Smooth muscle cell (in vitro differentiated cells): ENCODE measurements around the gene PAQR5. TPM values are rescaled to one million over a fixed set of nuclear protein-coding genes. Genes with fewer than 3 reads are reported as not detected.
A peak's percentile ranks its signal among the peaks of the same experiment; 100 is the strongest.

ENCODE experiments used
- DNase-seq: peaks from one replicate; lab custom pipeline; 2025; ENCODE audit not compliant: unreplicated experiment; lab: John Stamatoyannopoulos, UW
- H2AFZ ChIP-seq: fragments of 200-600 bp; sonication (generic); 2 replicates; pipeline ENCODE4 v1.6.0; 2016; ENCODE audit warnings: antibody characterized with exemption, low read depth, mild to moderate bottlenecking
- H3F3A ChIP-seq: fragments of 200-600 bp; sonication (generic); 2 replicates; pipeline ENCODE4 v1.6.0; 2017; ENCODE audit warnings: antibody characterized with exemption, low read depth
- H3K27ac ChIP-seq: fragments of 200-600 bp; sonication (generic); 2 replicates; pipeline ENCODE4 v1.5.1; 2016; ENCODE audit warnings: low read depth, mild to moderate bottlenecking
- H3K27me3 ChIP-seq: fragments of 200-600 bp; sonication (generic); 2 replicates; pipeline ENCODE4 v1.6.1; 2016; ENCODE audit warnings: low read depth, mild to moderate bottlenecking
- H3K36me3 ChIP-seq: fragments of 200-600 bp; sonication (generic); 2 replicates; pipeline ENCODE4 v1.5.1; 2016; ENCODE audit warnings: low read depth
- H3K4me1 ChIP-seq: fragments of 200-600 bp; sonication (generic); 2 replicates; pipeline ENCODE4 v1.5.1; 2016; ENCODE audit warnings: low read depth
- H3K4me2 ChIP-seq: fragments of 200-600 bp; sonication (generic); 2 replicates; pipeline ENCODE4 v1.6.0; 2016; ENCODE audit warnings: mild to moderate bottlenecking
- H3K4me3 ChIP-seq: fragments of 200-600 bp; sonication (generic); 2 replicates; pipeline ENCODE4 v1.5.1; 2016; ENCODE audit warnings: mild to moderate bottlenecking
- H3K79me2 ChIP-seq: fragments of 200-600 bp; sonication (generic); 2 replicates; pipeline ENCODE4 v1.6.0; 2016; ENCODE audit warnings: low read depth, mild to moderate bottlenecking
- H3K9ac ChIP-seq: fragments of 200-600 bp; sonication (generic); 2 replicates; pipeline ENCODE4 v1.6.0; 2016; ENCODE audit warnings: low read depth
- H3K9me3 ChIP-seq: fragments of 200-600 bp; sonication (generic); replicated peaks from 2 replicates; pipeline ENCODE4 v1.5.1; 2016; ENCODE audit warnings: low read depth
- H4K20me1 ChIP-seq: fragments of 200-600 bp; sonication (generic); 2 replicates; pipeline ENCODE4 v1.6.0; 2016; ENCODE audit warnings: low read depth
- WGBS: methylation state at CpG from one replicate; pipeline ENCODE4 v1.1.7; 2016; ENCODE audit warnings: low lambda C conversion rate; 5-methylcytosine and 5-hydroxymethylcytosine counted together
- polyA plus RNA-seq: library from polyadenylated mRNA; unstranded; fragments of >200 nt; fragmentation: Nextera tagmentation; extraction: Ambion mirVana; gene quantifications from 2 replicates; pipeline ENCODE4 v1.2.1, GENCODE V29; 2016
- total RNA-seq: library from RNA; depleted of rRNA; stranded (reverse); fragments of >200 nt; gene quantifications from 2 replicates; pipeline ENCODE4 v1.2.3, GENCODE V29; 2014
- TF ChIP-seq, protein P1 (sequence below): fragments of 200-600 bp; sonication (generic); IDR thresholded peaks from 2 replicates; pipeline ENCODE4 v1.5.1; 2017; ENCODE audit warnings: borderline replicate concordance, mild to moderate bottlenecking, antibody characterized with exemption; ENCODE audit not compliant: insufficient read depth, poor library complexity, severe bottlenecking

Gene PAQR5, protein sequence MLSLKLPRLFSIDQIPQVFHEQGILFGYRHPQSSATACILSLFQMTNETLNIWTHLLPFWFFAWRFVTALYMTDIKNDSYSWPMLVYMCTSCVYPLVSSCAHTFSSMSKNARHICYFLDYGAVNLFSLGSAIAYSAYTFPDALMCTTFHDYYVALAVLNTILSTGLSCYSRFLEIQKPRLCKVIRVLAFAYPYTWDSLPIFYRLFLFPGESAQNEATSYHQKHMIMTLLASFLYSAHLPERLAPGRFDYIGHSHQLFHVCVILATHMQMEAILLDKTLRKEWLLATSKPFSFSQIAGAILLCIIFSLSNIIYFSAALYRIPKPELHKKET
- total RNA-seq (1.6 and 2.6 TPM in 2 replicates), polyA plus RNA-seq (1.2 and 1.5 TPM in 2 replicates)

GRCh38 chr15:69298697-69299441 is at the start of gene PAQR5:
Gene PAQR5, plus strand, starts transcription at chr15:69298912. Its CDS starts 61,169 bp downstream, at chr15:69360081.
- H3F3A ChIP-seq = no peaks in the 10 kb centered on the region
- H3K79me2 ChIP-seq = no peaks in the 10 kb centered on the region
- 3% methylated on average over 30 of the region's 74 CpGs for WGBS
- H3K9me3 ChIP-seq = no peaks in the 10 kb centered on the region
- H3K4me3 ChIP-seq = peak within 1 kb of the TSS; percentile 66
- no peaks in the 10 kb centered on the region for H4K20me1 ChIP-seq
- H2AFZ ChIP-seq = peak within 1 kb of the TSS; percentile 66
- H3K36me3 ChIP-seq = no peaks in the 10 kb centered on the region
- H3K9ac ChIP-seq = no peak within 1 kb of the TSS
- H3K27ac ChIP-seq = no peak within 1 kb of the TSS
- H3K4me1 ChIP-seq = peaks cover 5% of the 10 kb centered on the region
- H3K27me3 ChIP-seq = peaks cover 61% of the 10 kb centered on the region
- no peak for DNase-seq
- TF ChIP-seq, protein P1, sequence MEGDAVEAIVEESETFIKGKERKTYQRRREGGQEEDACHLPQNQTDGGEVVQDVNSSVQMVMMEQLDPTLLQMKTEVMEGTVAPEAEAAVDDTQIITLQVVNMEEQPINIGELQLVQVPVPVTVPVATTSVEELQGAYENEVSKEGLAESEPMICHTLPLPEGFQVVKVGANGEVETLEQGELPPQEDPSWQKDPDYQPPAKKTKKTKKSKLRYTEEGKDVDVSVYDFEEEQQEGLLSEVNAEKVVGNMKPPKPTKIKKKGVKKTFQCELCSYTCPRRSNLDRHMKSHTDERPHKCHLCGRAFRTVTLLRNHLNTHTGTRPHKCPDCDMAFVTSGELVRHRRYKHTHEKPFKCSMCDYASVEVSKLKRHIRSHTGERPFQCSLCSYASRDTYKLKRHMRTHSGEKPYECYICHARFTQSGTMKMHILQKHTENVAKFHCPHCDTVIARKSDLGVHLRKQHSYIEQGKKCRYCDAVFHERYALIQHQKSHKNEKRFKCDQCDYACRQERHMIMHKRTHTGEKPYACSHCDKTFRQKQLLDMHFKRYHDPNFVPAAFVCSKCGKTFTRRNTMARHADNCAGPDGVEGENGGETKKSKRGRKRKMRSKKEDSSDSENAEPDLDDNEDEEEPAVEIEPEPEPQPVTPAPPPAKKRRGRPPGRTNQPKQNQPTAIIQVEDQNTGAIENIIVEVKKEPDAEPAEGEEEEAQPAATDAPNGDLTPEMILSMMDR = no peak
- H3K4me2 ChIP-seq = peak within 1 kb of the TSS; percentile 96

GRCh38 chr15:69253156-69253555 is 45.6 kb upstream of the PAQR5 start:
- Histone ChIP-seq H3K27me3 (no peaks in the 10 kb centered on the region), H3K4me1 (peaks cover 10% of the 10 kb centered on the region), H3K79me2 (no peaks in the 10 kb centered on the region), H3F3A (peaks cover 13% of the 10 kb centered on the region), H3K9me3 (no peaks in the 10 kb centered on the region), H3K9ac (peak overlapping the region; percentile 47), H3K4me2 (peak overlapping the region; percentile 71), H3K36me3 (no peaks in the 10 kb centered on the region), H4K20me1 (no peaks in the 10 kb centered on the region), H2AFZ (peak overlapping the region; percentile 15), H3K27ac (peak overlapping the region; percentile 85), H3K4me3 (no peak overlapping the region)
- 12% methylated on average over 3 of the region's 3 CpGs for WGBS
- TF ChIP-seq, protein P1 = no peak
- no peak for DNase-seq

GRCh38 chr15:69265347-69265955 is 33.3 kb upstream of the PAQR5 start:
- Histone ChIP-seq H3K27ac (no peak overlapping the region), H3K9ac (no peak overlapping the region), H4K20me1 (no peaks in the 10 kb centered on the region), H3K79me2 (no peaks in the 10 kb centered on the region), H2AFZ (no peak overlapping the region), H3F3A (no peaks in the 10 kb centered on the region), H3K4me2 (no peak overlapping the region), H3K4me1 (no peaks in the 10 kb centered on the region), H3K36me3 (no peaks in the 10 kb centered on the region), H3K9me3 (no peaks in the 10 kb centered on the region), H3K4me3 (no peak overlapping the region), H3K27me3 (no peaks in the 10 kb centered on the region)
- DNase-seq = no peak
- WGBS = 58% methylated on average over 5 of the region's 5 CpGs
- TF ChIP-seq, protein P1 = peak; percentile 48
